GM12892 (cell line): ENCODE measurements around the gene MFAP1.

Experiments
- POLR2AphosphoS5 ChIP-seq: IDR thresholded peaks from 2 replicates; pipeline ENCODE4 v1.6.1; 2011; ENCODE audit warnings: low read depth, low read length, control low read depth
- TAF1 ChIP-seq: IDR thresholded peaks from 2 replicates; pipeline ENCODE4 v1.6.1; 2011; ENCODE audit warnings: low read depth, mild to moderate bottlenecking, control low read depth, low read length, borderline replicate concordance

GRCh38 chr15:43826029-43826507 is 1.6 kb upstream of the MFAP1 start:
- TF ChIP-seq POLR2AphosphoS5 (no peak), TAF1 (no peak)
